GM18873 (cell line): ENCODE measurements around the gene PIK3AP1.

Source experiments
- ATAC-seq: cut with Tn5 transposase; IDR thresholded peaks from one replicate; pipeline ENCODE4 v1.9.1; 2021; ENCODE audit warnings: mild to moderate bottlenecking, moderate library complexity, moderate number of reproducible peaks; ENCODE audit not compliant: unreplicated experiment, low FRiP score

PIK3AP1 gene

GRCh38 chr10:96646751-96647166 is 73.6 kb downstream of the PIK3AP1 start:
- ATAC-seq, result no peak

GRCh38 chr10:96646301-96646700 is 74.0 kb downstream of the PIK3AP1 start:
- no peak for ATAC-seq

DNA sequence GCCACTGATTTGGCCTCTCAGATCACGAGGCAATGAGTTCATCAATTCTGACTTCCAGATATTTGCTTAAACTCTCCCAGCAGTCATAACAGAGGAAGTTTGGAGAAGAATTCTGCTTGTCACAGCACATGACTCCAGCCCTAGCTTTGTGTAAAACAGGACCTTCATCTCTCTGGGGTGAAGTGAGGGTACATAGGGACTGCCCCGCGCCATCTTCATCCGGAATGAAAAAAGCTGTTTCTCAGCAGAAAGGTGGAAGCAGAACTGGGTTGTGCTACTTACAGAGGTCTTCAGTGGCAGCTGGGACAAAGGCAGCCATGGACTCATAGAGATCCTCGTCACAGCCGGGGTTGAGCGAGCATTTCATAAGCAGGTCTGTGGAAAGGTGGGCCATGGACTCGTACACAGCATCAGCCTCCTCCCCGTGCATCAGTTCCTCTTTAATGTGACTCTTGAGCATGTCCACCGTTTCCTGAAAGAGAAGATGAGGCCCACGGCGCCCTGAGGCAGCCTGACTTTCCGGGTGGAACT is 75.1 kb downstream of the PIK3AP1 start:
- no peak for ATAC-seq

- ATAC-seq, result no peak
Observed at GRCh38 chr10:96643920-96644319, 76.4 kb downstream of the PIK3AP1 start.

- ATAC-seq, result no peak
Observed at GRCh38 chr10:96642973-96643372, 77.3 kb downstream of the PIK3AP1 start.

DNA sequence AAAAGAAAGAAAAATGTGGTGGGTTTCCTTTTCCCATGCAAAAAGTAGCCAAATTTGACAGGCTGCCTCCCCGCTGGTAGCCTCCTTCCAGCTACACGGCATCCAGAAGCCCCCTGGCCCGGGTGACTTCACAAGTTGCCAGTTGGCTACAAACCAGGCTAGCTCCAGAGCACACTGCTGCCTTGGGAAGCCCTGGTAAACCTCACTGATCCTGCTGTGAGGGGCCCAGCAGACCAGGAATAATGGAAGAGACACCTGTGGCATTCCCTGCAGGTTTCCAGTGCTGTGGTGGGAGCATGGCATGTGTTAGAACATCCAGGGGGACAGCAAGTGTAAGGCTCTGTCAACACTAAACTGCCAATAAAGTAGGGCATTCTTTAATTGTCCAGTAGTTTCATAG is 77.8 kb downstream of the PIK3AP1 start:
- ATAC-seq, result no peak

GRCh38 chr10:96641396-96642295 is 78.7 kb downstream of the PIK3AP1 start:
- ATAC-seq, result no peak

DNA sequence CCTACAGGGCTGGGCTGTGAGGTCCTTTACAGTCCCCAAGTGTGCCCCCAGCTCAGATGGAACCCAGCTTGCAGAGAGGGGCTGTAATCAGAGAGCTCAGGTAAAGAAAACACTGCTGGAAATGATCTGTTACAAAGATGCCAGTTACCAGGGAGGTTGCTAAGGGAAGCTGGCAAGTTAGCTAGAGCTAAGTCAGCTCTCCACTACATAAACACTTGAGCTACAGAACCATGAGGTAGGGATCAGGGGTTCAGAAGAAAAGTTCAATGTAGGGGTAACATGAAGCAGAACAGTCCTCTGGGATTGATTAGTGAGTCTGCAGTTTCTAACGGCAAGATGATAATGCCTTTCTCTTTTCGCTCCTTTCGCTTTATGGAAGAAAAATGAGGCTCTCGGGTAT is 80.4 kb downstream of the PIK3AP1 start:
- no peak for ATAC-seq

GRCh38 chr10:96638696-96639095 is 81.6 kb downstream of the PIK3AP1 start:
- ATAC-seq, result no peak

GRCh38 chr10:96638120-96638519 is 82.2 kb downstream of the PIK3AP1 start:
- ATAC-seq, result no peak

DNA sequence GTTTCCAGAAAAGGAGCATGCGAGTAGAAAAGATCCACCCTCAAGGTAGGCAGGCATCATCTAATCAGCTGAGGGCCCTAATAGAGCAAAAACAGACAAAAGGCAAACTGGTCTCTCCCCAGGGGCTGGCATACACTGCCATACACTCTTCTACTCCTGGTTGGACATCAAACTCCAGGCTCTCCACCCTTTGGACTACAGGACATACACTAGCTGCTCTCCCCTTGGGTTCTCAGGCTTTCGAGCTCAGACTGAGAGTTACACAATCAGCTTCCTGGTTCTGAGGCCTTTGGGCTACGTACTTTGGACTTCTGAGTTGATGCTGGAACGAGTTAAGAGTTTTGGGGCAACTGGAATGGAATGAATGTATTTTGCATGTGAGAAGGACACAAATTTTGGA is 82.6 kb downstream of the PIK3AP1 start:
- no peak for ATAC-seq

DNA sequence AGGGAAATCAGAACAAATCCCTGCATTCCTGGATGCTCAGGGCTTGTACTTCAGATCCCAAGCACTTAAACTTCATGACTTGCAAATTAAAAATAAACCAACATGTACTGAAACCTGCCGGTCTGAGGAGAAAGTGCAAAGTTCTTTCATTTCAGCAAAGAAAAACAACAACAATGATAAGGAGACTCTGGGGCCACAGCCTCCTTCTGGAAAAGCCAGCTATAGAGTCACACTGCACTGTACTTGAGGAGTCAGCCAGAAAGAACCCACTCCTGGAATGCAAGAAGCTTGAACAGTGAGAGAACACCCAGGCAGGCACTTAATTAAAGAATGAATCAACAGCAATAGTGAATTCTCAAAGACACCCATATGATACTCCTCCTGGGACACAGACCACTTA is 83.8 kb downstream of the PIK3AP1 start:
- ATAC-seq, result no peak

DNA sequence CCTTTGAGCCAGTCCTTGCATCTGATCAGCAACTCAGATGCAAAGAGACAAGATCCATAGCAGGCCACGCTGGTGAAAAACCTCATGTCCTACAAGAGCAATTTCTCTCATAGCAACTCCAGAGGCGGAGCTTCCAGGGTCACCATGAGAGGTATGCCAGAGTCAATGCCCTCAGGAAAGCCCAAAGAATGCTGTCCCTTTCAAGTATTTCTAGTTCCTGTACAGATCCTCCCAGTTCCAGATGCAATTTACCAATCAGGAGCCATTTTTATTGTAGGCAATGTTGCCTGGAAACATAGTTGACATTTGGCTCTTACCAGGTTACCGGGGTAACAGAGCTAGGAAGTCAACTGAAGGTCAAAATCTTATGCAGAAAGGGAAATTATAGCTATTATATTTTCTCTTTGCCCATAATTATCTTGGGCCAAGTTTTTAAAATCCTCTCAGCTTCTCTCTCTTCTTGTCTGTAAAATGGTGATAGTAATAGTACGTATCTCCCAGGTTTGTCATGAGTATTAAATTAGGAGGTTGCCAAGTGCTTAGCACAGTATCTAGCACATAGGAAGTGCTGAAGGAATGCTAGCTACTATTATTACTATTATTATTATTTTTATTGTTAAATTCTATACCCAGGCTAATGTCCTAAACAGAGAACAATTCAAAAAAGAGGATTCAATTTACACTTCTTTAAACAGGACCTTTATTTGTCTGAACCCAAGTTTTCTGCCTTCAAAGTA is 87.2 kb downstream of the PIK3AP1 start:
- ATAC-seq, result no peak

DNA sequence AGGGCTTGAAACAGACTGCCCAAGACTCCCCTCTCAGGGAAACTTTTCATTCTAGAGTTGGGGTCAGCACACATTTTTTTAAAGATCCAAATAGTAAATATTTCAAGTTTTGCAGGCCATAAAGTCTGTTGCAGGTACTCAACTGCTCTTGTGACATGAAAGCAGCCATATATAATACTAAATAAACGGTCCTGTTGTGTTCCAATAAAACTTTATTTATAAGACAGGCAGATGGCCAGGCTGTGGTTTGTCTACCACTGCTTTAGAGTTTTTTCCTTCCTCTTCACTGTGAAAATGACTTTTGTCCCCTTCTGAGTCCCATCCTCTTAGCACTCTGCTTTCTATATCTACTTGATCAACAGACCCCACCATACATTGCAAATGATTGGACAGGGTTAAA is 93.0 kb downstream of the PIK3AP1 start:
- ATAC-seq, result no peak

DNA sequence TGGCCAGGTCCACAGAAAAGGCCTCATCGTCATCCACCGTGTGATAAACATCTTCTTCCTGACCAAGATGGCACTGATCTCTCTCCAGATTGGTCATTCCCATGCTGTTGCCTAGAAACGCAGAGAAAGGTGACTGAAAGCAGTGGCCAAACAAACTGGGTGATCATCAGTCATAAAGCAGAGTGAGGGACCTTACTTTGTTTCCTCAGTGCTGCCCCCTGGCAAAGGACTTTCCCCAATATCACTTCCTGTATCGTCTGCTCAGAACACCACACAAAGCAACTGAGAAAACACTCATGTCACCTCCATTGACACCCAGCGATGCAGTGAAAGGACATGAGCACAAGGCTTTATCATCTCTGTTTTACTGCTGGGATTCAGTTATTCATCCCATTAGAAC is 93.5 kb downstream of the PIK3AP1 start:
- no peak for ATAC-seq

DNA sequence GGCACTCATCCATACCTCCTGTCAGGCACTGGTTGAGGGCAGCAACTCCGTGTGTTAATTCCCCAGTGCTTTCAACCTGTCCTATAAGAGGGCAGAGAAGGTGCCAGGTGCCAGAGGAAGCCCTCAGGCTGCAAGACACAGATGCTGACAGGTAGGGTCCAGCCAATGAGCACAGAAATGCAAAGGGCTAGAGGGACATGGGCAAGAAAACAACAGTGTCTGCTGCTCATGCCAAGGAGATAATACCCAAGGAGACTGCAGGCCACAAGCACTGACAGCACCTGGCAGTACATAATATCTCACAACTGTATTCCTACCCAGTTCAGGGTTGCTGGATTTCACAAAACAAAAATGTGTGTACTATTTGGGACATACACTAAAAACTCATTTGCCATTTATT is 95.1 kb downstream of the PIK3AP1 start:
- no peak for ATAC-seq

DNA sequence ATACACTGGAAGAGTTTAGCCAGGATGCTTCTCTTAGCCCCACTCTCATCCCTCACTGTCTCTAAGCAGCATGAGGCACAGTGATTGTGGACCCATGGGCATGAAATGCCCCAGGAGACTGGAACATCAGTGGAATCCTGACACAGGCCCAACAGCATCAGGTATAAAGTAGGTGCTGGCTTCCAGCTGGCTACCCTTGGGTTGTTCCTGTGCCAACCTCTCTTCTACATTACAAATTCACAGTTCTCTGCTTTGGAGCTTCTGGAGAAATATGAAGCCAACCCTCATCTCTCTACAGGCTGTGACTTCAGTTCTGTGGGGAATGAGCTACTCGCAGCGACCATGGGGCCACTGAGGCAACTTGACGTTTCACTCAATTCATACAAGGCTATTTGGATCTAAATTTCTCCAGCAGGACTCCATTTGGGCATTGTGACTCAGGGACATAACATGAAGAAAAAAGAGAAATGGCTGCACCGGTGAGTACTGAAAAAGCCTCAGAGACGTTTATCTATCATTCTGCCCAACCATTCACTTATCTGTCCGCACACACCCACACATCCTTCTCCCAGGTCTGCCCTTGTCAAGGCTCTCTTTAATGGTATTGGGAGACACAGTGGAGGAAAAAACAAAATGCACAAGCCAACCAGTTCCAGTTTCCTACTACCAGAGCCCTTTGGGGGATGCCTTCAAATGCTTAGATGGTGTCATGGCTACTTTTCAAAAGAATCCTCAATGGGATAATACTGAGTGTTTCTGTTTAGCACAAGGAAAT is 98.1 kb downstream of the PIK3AP1 start:
- no peak for ATAC-seq

GRCh38 chr10:96619796-96620773 is 100.2 kb downstream of the PIK3AP1 start:
- ATAC-seq, result no peak

DNA sequence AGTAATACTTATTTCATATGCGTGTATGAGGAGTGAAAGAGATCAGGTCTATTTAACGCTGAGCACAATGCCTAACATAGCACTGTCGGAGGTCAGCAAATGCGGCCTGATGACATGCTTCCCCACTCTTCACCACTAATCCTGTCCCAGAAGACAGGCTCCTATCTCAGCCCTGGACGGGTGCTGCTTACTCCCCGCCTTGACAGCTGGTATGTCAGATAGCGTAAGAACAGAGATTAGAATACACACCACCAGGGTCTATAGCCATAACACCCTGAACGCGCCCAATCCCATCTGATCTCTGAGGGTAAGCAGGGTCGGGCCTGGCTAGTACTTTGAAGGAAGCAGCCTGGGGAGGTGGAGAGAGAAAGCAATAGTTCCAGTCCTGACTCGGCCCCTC is 101.2 kb downstream of the PIK3AP1 start:
- no peak for ATAC-seq

- ATAC-seq, result no peak
Observed at GRCh38 chr10:96618653-96619052, 101.7 kb downstream of the PIK3AP1 start.
